NK-92 treated with Interleukin-12 subunit alpha and Interleukin-12 subunit beta, amount 100 ng/mL, for 24 hours (cell line): ENCODE data around the gene APH1A.
"Not testable (repeated sequence)": the region's sequence is repeated elsewhere in the genome, so short reads cannot be mapped to it uniquely, and the experiment has no call there.

ENCODE experiments used
- DNase-seq: peaks from one replicate; lab custom pipeline; 2025; lab: John Stamatoyannopoulos, UW

Gene APH1A

GRCh38 chr1:150233359-150234308 lies 35.2 kb downstream of the APH1A start:
- DNase-seq = no peak

- DNase-seq = not testable (repeated sequence)
Measured at GRCh38 chr1:150232921-150233320, 35.9 kb downstream of the APH1A start.

- not testable (repeated sequence) for DNase-seq
Measured at GRCh38 chr1:150228246-150228645, 40.6 kb downstream of the APH1A start.

GRCh38 chr1:150227228-150227627 lies 41.6 kb downstream of the APH1A start:
- no peak for DNase-seq

- DNase-seq = no peak
Measured at GRCh38 chr1:150226486-150226885, 42.3 kb downstream of the APH1A start.

GRCh38 chr1:150225546-150225945 lies 43.3 kb downstream of the APH1A start:
- DNase-seq = no peak

GRCh38 chr1:150224983-150225382 lies 43.8 kb downstream of the APH1A start:
- DNase-seq = no peak

- DNase-seq = no peak
Measured at GRCh38 chr1:150221552-150221951, 47.3 kb downstream of the APH1A start.

- not testable (repeated sequence) for DNase-seq
Measured at GRCh38 chr1:150215855-150216254, 53.0 kb downstream of the APH1A start.
